Chondrocyte (in vitro differentiated cells): ENCODE measurements around the gene SEC14L5. TPM values are rescaled to one million over a fixed set of nuclear protein-coding genes. Genes with fewer than 3 reads are reported as not detected.

Experiments used
- DNase-seq: peaks from one replicate; pipeline ENCODE4 v3.0.0; 2021; ENCODE audit warnings: mixed read lengths, low spot score
- H3K27ac Mint-ChIP-seq: one replicate; pipeline ENCODE4 v1.8.0; 2021; ENCODE audit warnings: mild to moderate bottlenecking, moderate library complexity, mixed read lengths; ENCODE audit not compliant: unreplicated experiment
- H3K27me3 Mint-ChIP-seq: 2 replicates; pipeline ENCODE4 v1.8.0; 2021; ENCODE audit warnings: low read depth, mixed read lengths
- H3K36me3 Mint-ChIP-seq: 2 replicates; pipeline ENCODE4 v1.8.0; 2021; ENCODE audit warnings: low read depth, mixed read lengths
- H3K4me1 Mint-ChIP-seq: 2 replicates; pipeline ENCODE4 v1.8.0; 2021; ENCODE audit warnings: low read depth, mild to moderate bottlenecking, mixed read lengths
- H3K4me3 Mint-ChIP-seq: one replicate; pipeline ENCODE4 v1.8.0; 2021; ENCODE audit warnings: mild to moderate bottlenecking, moderate library complexity, mixed read lengths; ENCODE audit not compliant: unreplicated experiment
- H3K9me3 Mint-ChIP-seq: 2 replicates; pipeline ENCODE4 v1.8.0; 2021; ENCODE audit warnings: low read depth, mixed read lengths
- total RNA-seq: library from RNA; stranded (reverse); gene quantifications from 3 replicates; pipeline ENCODE4 v1.2.1, GENCODE V29; 2021
- TF ChIP-seq, protein P1 (sequence below): fragments of 200-600 bp; sonication (generic); IDR thresholded peaks from 2 replicates; pipeline ENCODE4 v1.5.0; 2021; ENCODE audit warnings: antibody characterized with exemption, mild to moderate bottlenecking, moderate library complexity

The SEC14L5 gene
- total RNA-seq, 1 donor from 2014 or later, result not detected

GRCh38 chr16:5003211-5003610 is 45.1 kb downstream of the SEC14L5 start:
- H3K4me3 Mint-ChIP-seq, result no peak overlapping the region
- no peaks in the 10 kb centered on the region for H3K4me1 Mint-ChIP-seq
- H3K36me3 Mint-ChIP-seq, result no peaks in the 10 kb centered on the region
- H3K9me3 Mint-ChIP-seq, result no peaks in the 10 kb centered on the region
- TF ChIP-seq, protein P1, sequence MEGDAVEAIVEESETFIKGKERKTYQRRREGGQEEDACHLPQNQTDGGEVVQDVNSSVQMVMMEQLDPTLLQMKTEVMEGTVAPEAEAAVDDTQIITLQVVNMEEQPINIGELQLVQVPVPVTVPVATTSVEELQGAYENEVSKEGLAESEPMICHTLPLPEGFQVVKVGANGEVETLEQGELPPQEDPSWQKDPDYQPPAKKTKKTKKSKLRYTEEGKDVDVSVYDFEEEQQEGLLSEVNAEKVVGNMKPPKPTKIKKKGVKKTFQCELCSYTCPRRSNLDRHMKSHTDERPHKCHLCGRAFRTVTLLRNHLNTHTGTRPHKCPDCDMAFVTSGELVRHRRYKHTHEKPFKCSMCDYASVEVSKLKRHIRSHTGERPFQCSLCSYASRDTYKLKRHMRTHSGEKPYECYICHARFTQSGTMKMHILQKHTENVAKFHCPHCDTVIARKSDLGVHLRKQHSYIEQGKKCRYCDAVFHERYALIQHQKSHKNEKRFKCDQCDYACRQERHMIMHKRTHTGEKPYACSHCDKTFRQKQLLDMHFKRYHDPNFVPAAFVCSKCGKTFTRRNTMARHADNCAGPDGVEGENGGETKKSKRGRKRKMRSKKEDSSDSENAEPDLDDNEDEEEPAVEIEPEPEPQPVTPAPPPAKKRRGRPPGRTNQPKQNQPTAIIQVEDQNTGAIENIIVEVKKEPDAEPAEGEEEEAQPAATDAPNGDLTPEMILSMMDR, result no peak
- no peak overlapping the region for H3K27ac Mint-ChIP-seq
- peaks cover 10% of the 10 kb centered on the region for H3K27me3 Mint-ChIP-seq
- DNase-seq, result peak; percentile 71

DNA sequence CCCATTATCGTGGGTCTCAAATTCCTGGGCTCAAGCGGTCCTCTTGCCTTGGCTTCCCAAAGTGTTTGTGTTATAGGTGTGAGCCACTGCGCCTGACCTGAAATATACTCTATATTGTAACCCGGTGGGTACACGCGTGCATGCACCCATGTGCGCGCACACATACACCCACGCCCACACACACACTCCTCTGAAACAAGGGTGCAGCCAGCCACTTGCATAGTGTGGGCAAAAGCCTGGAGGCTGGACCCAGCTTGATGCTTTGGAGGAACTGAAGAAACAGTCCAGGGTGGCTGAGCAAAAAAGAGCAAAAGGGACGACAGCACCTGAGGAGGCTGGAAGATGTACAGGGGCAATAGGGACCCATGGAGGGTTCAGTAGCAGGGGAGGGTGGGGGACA is 45.7 kb downstream of the SEC14L5 start:
- Mint-ChIP-seq H3K4me1 (no peaks in the 10 kb centered on the region), H3K27me3 (peaks cover 13% of the 10 kb centered on the region), H3K36me3 (no peaks in the 10 kb centered on the region), H3K27ac (no peak overlapping the region), H3K9me3 (no peaks in the 10 kb centered on the region), H3K4me3 (no peak overlapping the region)
- TF ChIP-seq, protein P1, result no peak
- peak; percentile 40 for DNase-seq

- Mint-ChIP-seq H3K4me1 (no peaks in the 10 kb centered on the region), H3K4me3 (no peak overlapping the region), H3K9me3 (no peaks in the 10 kb centered on the region), H3K27me3 (peaks cover 17% of the 10 kb centered on the region), H3K36me3 (no peaks in the 10 kb centered on the region), H3K27ac (no peak overlapping the region)
- peak; percentile 56 for DNase-seq
- TF ChIP-seq, protein P1, result no peak
Measured at GRCh38 chr16:5004311-5004710, 46.2 kb downstream of the SEC14L5 start.

DNA sequence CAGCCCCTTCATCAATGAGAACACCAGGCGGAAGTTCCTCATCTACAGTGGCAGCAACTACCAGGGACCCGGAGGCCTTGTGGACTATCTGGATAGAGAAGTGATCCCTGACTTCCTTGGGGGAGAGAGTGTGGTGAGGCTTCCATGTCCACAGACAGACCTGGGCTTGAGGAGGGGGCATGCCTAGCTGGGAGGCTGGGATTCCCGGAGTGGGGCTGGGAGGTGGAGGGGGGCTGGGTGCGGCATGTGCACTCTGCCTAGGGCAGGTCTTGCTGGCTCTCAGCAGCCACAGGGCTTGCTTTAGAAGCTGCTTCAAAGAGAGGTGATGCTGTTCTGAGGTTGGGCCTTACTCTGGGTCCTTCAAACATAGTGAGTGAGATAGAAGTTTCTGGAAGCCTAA is 47.8 kb downstream of the SEC14L5 start:
- no peak overlapping the region for H3K27ac Mint-ChIP-seq
- no peaks in the 10 kb centered on the region for H3K36me3 Mint-ChIP-seq
- peak; percentile 41 for DNase-seq
- H3K4me1 Mint-ChIP-seq, result no peaks in the 10 kb centered on the region
- TF ChIP-seq, protein P1, result no peak
- no peaks in the 10 kb centered on the region for H3K9me3 Mint-ChIP-seq
- no peak overlapping the region for H3K4me3 Mint-ChIP-seq
- H3K27me3 Mint-ChIP-seq, result peaks cover 28% of the 10 kb centered on the region

DNA sequence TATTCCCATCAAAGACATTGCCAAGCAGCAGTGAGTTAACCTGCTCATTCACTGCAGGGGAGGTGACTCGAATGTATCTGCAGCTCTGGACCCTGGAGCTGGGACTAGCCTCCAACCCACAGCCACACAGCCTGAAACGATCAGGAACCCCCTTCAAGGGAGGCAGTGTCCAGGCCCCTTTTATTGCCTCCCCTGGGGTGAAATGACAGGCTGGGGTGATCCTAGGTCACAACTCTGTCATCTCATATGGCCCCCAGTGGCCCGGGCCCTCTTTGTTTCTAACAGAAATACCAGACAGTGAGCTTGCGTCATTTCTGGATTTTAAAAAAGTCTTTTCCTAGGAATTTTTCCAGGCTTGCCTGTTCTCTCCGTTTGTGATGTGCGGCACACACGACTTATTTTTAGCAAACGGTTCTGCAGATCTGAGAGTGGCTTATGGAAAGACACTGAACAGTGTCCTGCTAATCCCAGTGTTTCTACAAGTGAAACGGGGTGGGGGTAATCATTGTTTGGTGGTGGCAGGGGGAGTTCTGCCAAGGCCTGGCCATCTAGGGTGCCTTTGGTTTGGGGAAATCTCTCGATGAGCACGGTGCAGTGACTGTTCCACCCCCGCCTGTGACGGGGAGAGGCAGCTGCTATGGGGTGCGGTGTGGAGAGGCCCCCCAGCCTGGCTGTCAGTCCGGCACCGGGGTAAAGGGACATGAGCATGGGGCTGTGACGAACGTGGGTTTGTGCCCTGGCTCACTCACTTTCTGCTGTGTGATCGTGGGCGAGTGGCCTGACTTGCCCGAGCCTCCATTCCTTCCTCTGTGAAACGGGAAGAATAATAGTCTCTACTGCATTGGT is 48.4 kb downstream of the SEC14L5 start:
- H3K4me1 Mint-ChIP-seq, result no peaks in the 10 kb centered on the region
- no peak overlapping the region for H3K4me3 Mint-ChIP-seq
- no peaks in the 10 kb centered on the region for H3K9me3 Mint-ChIP-seq
- no peaks in the 10 kb centered on the region for H3K36me3 Mint-ChIP-seq
- H3K27ac Mint-ChIP-seq, result no peak overlapping the region
- peaks cover 26% of the 10 kb centered on the region for H3K27me3 Mint-ChIP-seq
- DNase-seq, result peak; percentile 63
- TF ChIP-seq, protein P1, result no peak
